CD4-positive, alpha-beta T cell treated with Interleukin-4 for 4 hours (primary cell): Measurements from ENCODE around the gene IL18R1.
"Not testable (repeated sequence)": the region's sequence is repeated elsewhere in the genome, so short reads cannot be mapped to it uniquely, and the experiment has no call there.

Experiments
- DNase-seq: peaks from one replicate; pipeline ENCODE4 v3.0.0-alpha.2; 2020

Gene IL18R1

GRCh38 chr2:102355526-102356380 lies at the start of gene IL18R1:
Gene IL18R1, plus strand, starts transcription at chr2:102355796. Its CDS starts 6,865 bp downstream, at chr2:102362661.
- DNase-seq: peak; percentile 60

GRCh38 chr2:102306125-102306524 lies 49.5 kb upstream of the IL18R1 start:
- DNase-seq: no peak

GRCh38 chr2:102310964-102311640 lies 44.5 kb upstream of the IL18R1 start, which contains the start of gene IL1RL1:
Gene IL1RL1, plus strand, starts transcription at chr2:102311563. Its CDS starts 26,702 bp downstream, at chr2:102338265.
- no peak for DNase-seq

GRCh38 chr2:102313025-102313424 lies 42.6 kb upstream of the IL18R1 start:
- DNase-seq: no peak

- no peak for DNase-seq
These were observed 42.1 kb upstream of the IL18R1 start for GRCh38 chr2:102313471-102313870.

GRCh38 chr2:102313950-102314349 lies 41.6 kb upstream of the IL18R1 start:
- DNase-seq: no peak

- DNase-seq: no peak
These were observed 39.7 kb upstream of the IL18R1 start for GRCh38 chr2:102315921-102316320.

- no peak for DNase-seq
These were observed 37.9 kb upstream of the IL18R1 start for GRCh38 chr2:102317715-102318114.

- DNase-seq: no peak
These were observed 37.2 kb upstream of the IL18R1 start for GRCh38 chr2:102318437-102318836.

- no peak for DNase-seq
These were observed 33.5 kb upstream of the IL18R1 start for GRCh38 chr2:102321941-102322719.

GRCh38 chr2:102324914-102325313 lies 30.7 kb upstream of the IL18R1 start:
- not testable (repeated sequence) for DNase-seq

GRCh38 chr2:102331311-102331980 lies 24.1 kb upstream of the IL18R1 start:
- no peak for DNase-seq

GRCh38 chr2:102334486-102334885 lies 21.1 kb upstream of the IL18R1 start:
- DNase-seq: no peak

GRCh38 chr2:102335871-102336366 lies 19.7 kb upstream of the IL18R1 start:
- DNase-seq: no peak

GRCh38 chr2:102336502-102336945 lies 19.1 kb upstream of the IL18R1 start:
- no peak for DNase-seq

- no peak for DNase-seq
These were observed 18.6 kb upstream of the IL18R1 start for GRCh38 chr2:102337012-102337411.

- DNase-seq: no peak
These were observed 17.9 kb upstream of the IL18R1 start for GRCh38 chr2:102337481-102338386.

GRCh38 chr2:102340778-102341177 lies 14.8 kb upstream of the IL18R1 start:
- DNase-seq: no peak

- DNase-seq: no peak
These were observed 12.7 kb upstream of the IL18R1 start for GRCh38 chr2:102342888-102343287.

- no peak for DNase-seq
These were observed 11.2 kb upstream of the IL18R1 start for GRCh38 chr2:102344397-102344796.

GRCh38 chr2:102345329-102345920 lies 10.2 kb upstream of the IL18R1 start:
- DNase-seq: no peak
